HCT116 (cell line): ENCODE data around the gene INO80.

Source experiments
- EZH2 ChIP-seq: fragments of 200-600 bp; sonication (generic); IDR thresholded peaks from 2 replicates; pipeline ENCODE4 v1.6.1; 2017; ENCODE audit warnings: antibody characterized with exemption, mixed run types
- EZH2phosphoT487 ChIP-seq: fragments of 200-600 bp; IDR thresholded peaks from 2 replicates; pipeline ENCODE4 v1.6.1; 2018; ENCODE audit warnings: antibody characterized with exemption, borderline replicate concordance
- JUND ChIP-seq: IDR thresholded peaks from 2 replicates; pipeline ENCODE4 v1.6.1; 2012
- POLR2A ChIP-seq: IDR thresholded peaks from 2 replicates; pipeline ENCODE4 v1.7.0; 2011; ENCODE audit warnings: borderline replicate concordance; ENCODE audit not compliant: insufficient read depth, insufficient read length; ENCODE audit errors: extremely low read depth
- POLR2AphosphoS5 ChIP-seq: IDR thresholded peaks from 2 replicates; pipeline ENCODE4 v1.6.1; 2011; ENCODE audit warnings: mild to moderate bottlenecking, low read depth, low read length, moderate library complexity
- RAD21 ChIP-seq: IDR thresholded peaks from 2 replicates; pipeline ENCODE4 v1.6.1; 2012; ENCODE audit warnings: low read depth, mild to moderate bottlenecking
- ZNF274 ChIP-seq: fragments of 200-500 bp; sonication (Bioruptor generic); IDR thresholded peaks from 2 replicates; pipeline ENCODE4 v1.6.1; 2014; ENCODE audit warnings: mild to moderate bottlenecking, low read depth, low read length, inconsistent platforms
- TF ChIP-seq, protein P1 (sequence below): IDR thresholded peaks from 2 replicates; pipeline ENCODE4 v1.6.1; 2012
- TF ChIP-seq, protein P2 (sequence below), 3 experiments: fragments of 200-600 bp in 1 of 3; sonication (generic) in 1 of 3; IDR thresholded peaks in 2 of 3; conservative IDR thresholded peaks in 1 of 3; 2 replicates each; pipeline ENCODE4 v1.5.1; 2012 to 2017; ENCODE audit warnings: low read depth in 2 of 3, low read length in 2 of 3, antibody characterized with exemption in 1 of 3, borderline replicate concordance in 1 of 3, control low read depth in 1 of 3, mild to moderate bottlenecking in 1 of 3, mixed read lengths in 1 of 3, mixed run types in 1 of 3, moderate library complexity in 1 of 3; ENCODE audit not compliant: insufficient read depth in 1 of 3

DNA sequence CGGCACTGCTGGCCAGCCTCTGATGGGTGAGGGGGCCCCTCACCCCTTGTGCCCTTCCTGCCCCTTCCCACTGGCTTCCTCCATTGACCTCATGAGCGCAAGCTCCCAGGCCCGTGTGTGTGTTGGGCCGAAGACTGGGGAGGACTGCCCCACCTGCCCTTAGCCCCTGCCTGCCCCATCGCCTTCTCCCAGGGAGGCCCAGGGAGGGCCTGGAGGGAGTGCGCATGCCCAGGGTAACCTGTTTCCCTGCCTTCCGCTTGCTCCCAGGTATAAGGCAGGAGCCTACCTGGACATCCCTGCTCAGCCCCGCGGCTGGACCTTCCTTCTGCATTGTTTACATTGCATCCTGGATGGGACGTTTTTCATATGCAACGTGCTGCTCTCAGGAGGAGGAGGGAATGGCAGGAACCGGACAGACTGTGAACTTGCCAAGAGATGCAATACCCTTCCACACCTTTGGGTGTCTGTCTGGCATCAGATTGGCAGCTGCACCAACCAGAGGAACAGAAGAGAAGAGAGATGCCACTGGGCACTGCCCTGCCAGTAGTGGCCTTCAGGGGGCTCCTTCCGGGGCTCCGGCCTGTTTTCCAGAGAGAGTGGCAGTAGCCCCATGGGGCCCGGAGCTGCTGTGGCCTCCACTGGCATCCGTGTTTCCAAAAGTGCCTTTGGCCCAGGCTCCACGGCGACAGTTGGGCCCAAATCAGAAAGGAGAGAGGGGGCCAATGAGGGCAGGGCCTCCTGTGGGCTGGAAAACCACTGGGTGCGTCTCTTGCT is 178.1 kb downstream of the INO80 start:
- TF ChIP-seq POLR2AphosphoS5 (no peak), POLR2A (no peak), EZH2 (no peak), ZNF274 (no peak), RAD21 (peak; percentile 81), JUND (no peak), EZH2phosphoT487 (no peak)
- TF ChIP-seq, protein P1, sequence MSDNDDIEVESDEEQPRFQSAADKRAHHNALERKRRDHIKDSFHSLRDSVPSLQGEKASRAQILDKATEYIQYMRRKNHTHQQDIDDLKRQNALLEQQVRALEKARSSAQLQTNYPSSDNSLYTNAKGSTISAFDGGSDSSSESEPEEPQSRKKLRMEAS, result no peak
- TF ChIP-seq, protein P2, sequence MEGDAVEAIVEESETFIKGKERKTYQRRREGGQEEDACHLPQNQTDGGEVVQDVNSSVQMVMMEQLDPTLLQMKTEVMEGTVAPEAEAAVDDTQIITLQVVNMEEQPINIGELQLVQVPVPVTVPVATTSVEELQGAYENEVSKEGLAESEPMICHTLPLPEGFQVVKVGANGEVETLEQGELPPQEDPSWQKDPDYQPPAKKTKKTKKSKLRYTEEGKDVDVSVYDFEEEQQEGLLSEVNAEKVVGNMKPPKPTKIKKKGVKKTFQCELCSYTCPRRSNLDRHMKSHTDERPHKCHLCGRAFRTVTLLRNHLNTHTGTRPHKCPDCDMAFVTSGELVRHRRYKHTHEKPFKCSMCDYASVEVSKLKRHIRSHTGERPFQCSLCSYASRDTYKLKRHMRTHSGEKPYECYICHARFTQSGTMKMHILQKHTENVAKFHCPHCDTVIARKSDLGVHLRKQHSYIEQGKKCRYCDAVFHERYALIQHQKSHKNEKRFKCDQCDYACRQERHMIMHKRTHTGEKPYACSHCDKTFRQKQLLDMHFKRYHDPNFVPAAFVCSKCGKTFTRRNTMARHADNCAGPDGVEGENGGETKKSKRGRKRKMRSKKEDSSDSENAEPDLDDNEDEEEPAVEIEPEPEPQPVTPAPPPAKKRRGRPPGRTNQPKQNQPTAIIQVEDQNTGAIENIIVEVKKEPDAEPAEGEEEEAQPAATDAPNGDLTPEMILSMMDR (IDR thresholded peaks at IDR 0.05 in 2 of 3, conservative IDR thresholded peaks at IDR 0.05 in 1 of 3; ENCODE audit: borderline replicate concordance in 1 of 3, insufficient read depth in 1 of 3, low read depth in 2 of 3, low read length in 2 of 3), result peak; percentile 66 to 94 (median 69)
